ENCODE measurements around the gene NPBWR2.

Gene NPBWR2

DNA sequence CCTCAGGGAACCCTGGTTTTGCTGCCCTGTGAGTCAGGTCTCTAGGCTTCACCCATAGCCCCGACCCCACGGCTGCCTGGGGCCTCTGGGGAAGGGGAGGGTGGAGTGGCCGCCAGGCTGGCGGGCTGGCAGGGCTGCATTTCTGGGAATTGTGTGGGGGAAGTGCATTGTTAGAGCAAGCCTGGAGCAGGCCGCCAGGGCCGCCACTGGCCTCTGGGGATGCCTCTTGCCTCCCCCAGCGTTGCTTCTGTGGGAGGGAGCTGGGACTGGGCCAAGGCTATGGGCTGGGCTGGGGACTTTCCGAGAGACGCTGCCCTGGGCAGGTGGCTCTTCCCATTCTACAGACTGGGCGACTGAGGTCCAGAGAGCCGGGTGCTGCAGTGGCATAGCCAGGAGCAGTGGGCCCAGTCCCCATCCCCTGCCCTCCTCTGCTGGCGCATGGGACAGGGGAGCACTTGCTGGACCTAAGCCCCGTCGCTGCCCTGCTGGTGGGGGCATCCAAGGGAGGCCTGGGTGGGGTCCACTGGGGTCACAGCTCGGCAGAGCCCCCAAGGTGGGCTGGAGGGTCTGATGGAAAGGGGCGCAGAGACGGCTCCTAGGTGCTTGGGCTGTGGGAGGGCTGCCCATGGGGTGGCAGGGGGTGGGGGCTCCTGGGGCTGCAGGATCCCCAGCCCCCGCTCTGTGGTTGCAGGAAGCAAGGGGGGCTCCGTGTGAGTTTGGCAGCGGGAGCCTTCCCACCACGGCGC is 51.3 kb downstream of the NPBWR2 start:
- no peak for DNase-seq

DNA sequence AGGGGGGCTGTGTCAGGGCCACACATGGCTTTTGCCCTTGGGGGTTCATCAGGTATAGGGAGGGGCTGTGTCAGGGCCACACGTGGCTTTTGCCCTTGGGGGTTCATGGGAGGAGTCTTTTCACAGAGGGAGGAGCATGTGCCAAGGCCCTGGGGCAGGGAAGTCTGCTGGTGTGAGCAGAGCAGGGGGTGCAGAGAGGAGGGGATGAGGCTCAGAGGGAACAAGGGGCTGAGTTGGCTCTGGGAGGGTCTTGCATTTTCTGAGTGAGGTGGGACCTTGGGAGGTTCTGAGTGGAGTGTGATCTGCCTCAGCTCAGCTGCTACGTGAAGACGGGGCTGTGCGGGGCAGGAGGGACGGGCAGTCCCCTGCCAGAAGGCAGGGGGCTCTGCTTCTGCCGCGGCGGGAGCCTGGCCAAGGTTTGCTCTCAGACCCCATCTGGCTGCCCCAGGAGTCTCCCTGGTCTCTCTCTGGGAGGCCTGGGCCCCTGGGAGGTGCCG is 51.9 kb downstream of the NPBWR2 start:
- DNase-seq: no peak

DNA sequence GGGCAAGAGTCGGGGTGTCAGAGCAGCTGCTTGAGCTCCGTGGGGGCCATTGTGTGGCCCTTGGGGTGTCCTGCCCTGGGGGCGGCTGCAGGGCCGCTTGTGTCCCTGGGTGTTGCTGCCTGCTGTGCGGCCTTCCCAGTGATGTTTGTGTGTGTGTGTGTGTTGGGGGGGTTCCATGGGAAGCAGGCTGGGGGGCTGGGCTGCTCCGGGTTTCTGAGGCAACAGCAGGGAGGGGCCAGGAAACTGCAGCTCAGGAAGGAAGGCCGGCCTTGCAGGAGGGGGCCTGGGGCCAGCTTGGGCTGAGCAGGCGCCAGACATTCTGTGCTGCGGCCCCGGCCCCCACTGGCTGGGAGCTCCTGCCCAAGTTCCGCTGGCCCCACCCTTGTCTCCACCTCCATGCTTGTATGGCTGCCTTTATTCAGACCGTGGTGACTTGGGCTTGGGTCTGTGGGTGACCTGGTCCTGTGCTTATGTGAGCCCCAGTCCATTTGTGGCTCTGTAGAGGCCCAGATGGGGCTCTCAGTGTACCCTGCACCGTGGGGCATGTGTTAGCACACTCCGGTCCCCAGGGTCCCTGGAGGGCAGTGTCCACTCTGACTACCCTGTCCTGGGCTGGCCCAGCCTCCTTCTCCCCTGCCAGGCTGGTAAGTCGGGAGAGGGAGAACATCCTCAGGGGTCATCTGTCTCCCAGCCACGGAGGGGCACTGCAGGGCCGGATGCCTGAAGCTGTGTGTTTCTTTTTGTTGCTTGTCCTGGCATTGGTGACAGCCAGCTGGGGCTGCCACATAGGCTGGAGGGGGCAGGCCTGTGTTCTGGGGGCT is 53.3 kb downstream of the NPBWR2 start:
- no peak for DNase-seq

Data from CD4-positive, alpha-beta T cell treated with Interleukin-12 subunit alpha and Interleukin-12 subunit beta, for 1 hour (primary cell).